Measurements from ENCODE around the gene ATAD3B. TPM values are rescaled to one million over a fixed set of nuclear protein-coding genes. Genes with fewer than 3 reads are reported as not detected.

The ATAD3B gene
- total and polyA plus RNA-seq, 2 donors from 2014 or later, result 13.3 to 28.8 TPM

DNA sequence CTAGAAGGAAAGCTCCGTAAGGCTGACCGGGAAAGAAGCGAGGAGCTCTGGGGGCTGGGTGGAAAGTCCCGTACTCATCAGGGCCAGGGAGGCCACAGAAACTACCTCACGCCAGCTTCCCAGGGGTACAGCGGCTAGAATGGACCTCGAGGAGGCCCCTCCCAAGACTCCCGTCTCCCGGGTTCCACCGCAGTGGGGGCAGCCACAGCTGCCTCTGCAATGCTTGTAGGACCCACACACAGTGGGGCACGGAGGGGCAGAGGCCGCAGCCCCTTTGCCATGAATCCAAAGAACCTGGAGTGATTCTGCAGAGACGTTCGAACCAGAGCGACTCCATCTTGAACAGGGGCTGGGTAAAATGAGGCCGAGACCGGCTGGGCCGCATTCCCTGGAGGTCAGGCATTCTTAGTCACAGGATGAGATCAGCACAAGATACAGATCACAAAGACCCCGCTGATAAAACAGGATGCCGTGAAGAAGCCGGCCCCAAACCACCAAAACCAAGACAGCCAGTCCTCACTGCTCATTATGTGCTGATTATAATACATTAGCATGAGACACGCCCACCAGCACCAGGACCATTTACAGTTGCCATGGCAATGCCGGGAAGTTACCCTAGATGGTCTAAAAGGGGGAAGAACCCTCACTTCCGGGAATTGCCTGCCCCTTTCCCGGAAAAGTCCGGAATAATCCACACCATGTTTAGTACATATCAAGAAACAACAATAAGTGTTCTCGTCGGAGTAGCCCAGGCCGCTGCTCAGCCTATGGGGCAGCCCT, 48.9 kb upstream of the ATAD3B start:
- no peak overlapping the region for H3K27ac ChIP-seq (ENCODE audit: low read depth in 2 of 2, low read length in 2 of 2)
- FAIRE-seq, result no peak
- no peaks in the 10 kb centered on the region for H3K36me3 ChIP-seq (ENCODE audit: control insufficient read depth in 2 of 3, insufficient read depth in 3 of 3, low read length in 3 of 3)

DNA sequence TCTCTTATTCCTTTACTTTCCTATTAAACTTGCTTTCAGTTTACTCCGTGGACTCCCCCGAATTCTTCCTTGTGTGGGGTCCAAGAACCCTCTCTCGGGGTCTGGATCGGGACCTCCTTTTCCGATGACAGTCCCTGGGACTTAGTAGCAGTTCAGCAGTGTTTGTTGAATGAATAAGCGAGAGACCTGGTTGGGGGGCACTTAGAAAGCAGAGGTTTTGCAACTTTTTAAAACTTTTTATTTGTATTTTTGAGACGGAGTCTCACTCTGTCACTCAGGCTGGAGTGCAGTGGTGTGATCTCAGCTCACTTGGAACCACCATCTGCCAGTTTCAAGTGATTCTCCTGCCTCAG, 48.3 kb upstream of the ATAD3B start:
- TF ChIP-seq CTCF (IDR thresholded peaks at IDR 0.05; ENCODE audit: borderline replicate concordance, extremely low read depth, insufficient read depth), result no peak
- H3K9me3 ChIP-seq (ENCODE audit: control insufficient read depth in 2 of 3, insufficient read depth in 1 of 3, low read length in 3 of 3), result no peaks in the 10 kb centered on the region
- H3K4me1 ChIP-seq (ENCODE audit: control insufficient read depth in 2 of 3, insufficient read depth in 2 of 3, low read depth in 1 of 3, low read length in 3 of 3), result peaks cover 0 to 6% (median 0%) of the 10 kb centered on the region in 3 donors
- H3K27me3 ChIP-seq (ENCODE audit: control insufficient read depth, insufficient read depth, low read length), result no peaks in the 10 kb centered on the region
- no peak for FAIRE-seq
- no peak overlapping the region for H3K9ac ChIP-seq (ENCODE audit: low read length in 3 of 3)
- DNase-seq, result no peak
- intact Hi-C loops (cut with DNase I), result no loop called here
- no peak overlapping the region for H3K27ac ChIP-seq (ENCODE audit: low read depth in 2 of 2, low read length in 2 of 2)
- no peak overlapping the region for H3K4me3 ChIP-seq (ENCODE audit: low read length in 3 of 3)
- H3K36me3 ChIP-seq (ENCODE audit: control insufficient read depth in 2 of 3, insufficient read depth in 3 of 3, low read length in 3 of 3), result no peaks in the 10 kb centered on the region

More for the DNA sequence above, 48.9 kb upstream of the ATAD3B start:
- no peak overlapping the region for H3K9ac ChIP-seq (ENCODE audit: low read length in 3 of 3)
- no peak overlapping the region for H3K4me3 ChIP-seq (ENCODE audit: low read length in 3 of 3)
- H3K4me1 ChIP-seq (ENCODE audit: control insufficient read depth in 2 of 3, insufficient read depth in 2 of 3, low read depth in 1 of 3, low read length in 3 of 3), result peaks cover 0 to 6% (median 0%) of the 10 kb centered on the region in 3 donors
- H3K9me3 ChIP-seq (ENCODE audit: control insufficient read depth in 2 of 3, insufficient read depth in 1 of 3, low read length in 3 of 3), result no peaks in the 10 kb centered on the region
- no peak for TF ChIP-seq CTCF (IDR thresholded peaks at IDR 0.05; ENCODE audit: borderline replicate concordance, extremely low read depth, insufficient read depth)
- H3K27me3 ChIP-seq (ENCODE audit: control insufficient read depth, insufficient read depth, low read length), result no peaks in the 10 kb centered on the region
- DNase-seq, result peak in 1 of 5 donors; percentile 57
- intact Hi-C loops (cut with DNase I), result no loop called here

GRCh38 chr1:1424707-1425106, 46.9 kb upstream of the ATAD3B start:
- H3K36me3 ChIP-seq (ENCODE audit: control insufficient read depth in 2 of 3, insufficient read depth in 3 of 3, low read length in 3 of 3), result no peaks in the 10 kb centered on the region
- no peaks in the 10 kb centered on the region for H3K9me3 ChIP-seq (ENCODE audit: control insufficient read depth in 2 of 3, insufficient read depth in 1 of 3, low read length in 3 of 3)
- no peak overlapping the region for H3K27ac ChIP-seq (ENCODE audit: low read depth in 2 of 2, low read length in 2 of 2)
- H3K27me3 ChIP-seq (ENCODE audit: control insufficient read depth, insufficient read depth, low read length), result no peaks in the 10 kb centered on the region
- TF ChIP-seq CTCF (IDR thresholded peaks at IDR 0.05; ENCODE audit: borderline replicate concordance, extremely low read depth, insufficient read depth), result no peak
- intact Hi-C loops (cut with DNase I), result no loop called here
- FAIRE-seq, result no peak
- H3K9ac ChIP-seq (ENCODE audit: low read length in 3 of 3), result no peak overlapping the region
- peak in 1 of 5 donors; percentile 57 for DNase-seq
- peaks cover 0 to 5% (median 0%) of the 10 kb centered on the region in 3 donors for H3K4me1 ChIP-seq (ENCODE audit: control insufficient read depth in 2 of 3, insufficient read depth in 2 of 3, low read depth in 1 of 3, low read length in 3 of 3)
- H3K4me3 ChIP-seq (ENCODE audit: low read length in 3 of 3), result no peak overlapping the region
